ENCODE data around the gene SGSM2. TPM values are rescaled to one million over a fixed set of nuclear protein-coding genes. Genes with fewer than 3 reads are reported as not detected.
A peak's percentile ranks its signal among the peaks of the same experiment; 100 is the strongest.

Gene SGSM2
- total and polyA plus RNA-seq, 2 of the 13 experiments (the other 11 are each of a cell fraction or from before 2014, with no cell fraction given), result 30.4 to 51.3 TPM

- TF ChIP-seq POLR2A (IDR thresholded peaks at IDR 0.05; ENCODE audit: insufficient read depth in 1 of 2, low read depth in 2 of 2, low read length in 2 of 2) (peak; percentile 90 to 97), SMAD1 (CRISPR knock-in tag; IDR thresholded peaks at IDR 0.05; ENCODE audit: borderline replicate concordance, low read depth) (peak; percentile 74; the same call in 1 of the 2 replicates), HNF4G (IDR thresholded peaks at IDR 0.05; ENCODE audit: borderline replicate concordance, low read depth, low read length) (no peak), HNF4G (CRISPR knock-in tag; IDR thresholded peaks at IDR 0.05; ENCODE audit: borderline replicate concordance, low read depth) (peak; percentile 57; the same call in 1 of the 2 replicates), JUND (CRISPR knock-in tag; IDR thresholded peaks at IDR 0.05) (peak; percentile 68; the same call in 1 of the 2 replicates), MTERF4 (CRISPR knock-in tag; IDR thresholded peaks at IDR 0.05) (no peak), ZNF383 (CRISPR knock-in tag; IDR thresholded peaks at IDR 0.05; ENCODE audit: borderline replicate concordance) (no peak), SOX13 (IDR thresholded peaks at IDR 0.05) (no peak), SOX13 (CRISPR knock-in tag; conservative IDR thresholded peaks at IDR 0.05 in 1 of 2, IDR thresholded peaks at IDR 0.05 in 1 of 2) (peak in 1 of 2 experiments; percentile 11; a peak in 1 of 4 replicates), HOXA9 (CRISPR knock-in tag; IDR thresholded peaks at IDR 0.05; ENCODE audit: borderline replicate concordance) (0 out of 2 replicates have a peak, but pooled peaks have one; percentile 15), NFIC (IDR thresholded peaks at IDR 0.05; ENCODE audit: low read length) (no peak), ZBTB46 (CRISPR knock-in tag; IDR thresholded peaks at IDR 0.05; ENCODE audit: borderline replicate concordance) (no peak), E2F2 (CRISPR knock-in tag; IDR thresholded peaks at IDR 0.05; ENCODE audit: borderline replicate concordance) (peak; percentile 28; the same call in 1 of the 2 replicates), TEF (CRISPR knock-in tag; IDR thresholded peaks at IDR 0.05) (peak; percentile 43; the same call in 1 of the 2 replicates), ZNF773 (CRISPR knock-in tag; IDR thresholded peaks at IDR 0.05; ENCODE audit: borderline replicate concordance) (no peak), ZNF644 (CRISPR knock-in tag; IDR thresholded peaks at IDR 0.05; ENCODE audit: low read depth) (no peak), PITX1 (CRISPR knock-in tag; IDR thresholded peaks at IDR 0.05) (peak; percentile 70; the same call in 1 of the 2 replicates), ELK4 (CRISPR knock-in tag; IDR thresholded peaks at IDR 0.05; ENCODE audit: borderline replicate concordance) (no peak), HIVEP1 (CRISPR knock-in tag; IDR thresholded peaks at IDR 0.05) (peak; percentile 81), ZFP36L2 (CRISPR knock-in tag; IDR thresholded peaks at IDR 0.05) (no peak), BCLAF1 (IDR thresholded peaks at IDR 0.05) (no peak)
These were observed 968 bp upstream of the SGSM2 start, which contains the start of gene TSR1 (continued) for GRCh38 chr17:2336215-2336851.

All from HepG2 (cell line).